Mammary epithelial cell (primary cell): Measurements from ENCODE around the gene PIK3C2G.

ENCODE experiments used
- EZH2 ChIP-seq: IDR thresholded peaks from 2 replicates; pipeline ENCODE4 v1.6.1; 2012; ENCODE audit warnings: low read length, inconsistent platforms, borderline replicate concordance
- TF ChIP-seq, protein P1 (sequence below), 2 donors: IDR thresholded peaks in 1 of 2; conservative IDR thresholded peaks in 1 of 2; 2 replicates each; pipeline ENCODE4 v1.5.1; 2011 to 2012; ENCODE audit warnings: inconsistent platforms in 2 of 2, low read length in 2 of 2, mild to moderate bottlenecking in 2 of 2, control low read depth in 1 of 2, low read depth in 1 of 2; ENCODE audit not compliant: insufficient read depth in 1 of 2; ENCODE audit errors: extremely low read depth in 1 of 2

DNA sequence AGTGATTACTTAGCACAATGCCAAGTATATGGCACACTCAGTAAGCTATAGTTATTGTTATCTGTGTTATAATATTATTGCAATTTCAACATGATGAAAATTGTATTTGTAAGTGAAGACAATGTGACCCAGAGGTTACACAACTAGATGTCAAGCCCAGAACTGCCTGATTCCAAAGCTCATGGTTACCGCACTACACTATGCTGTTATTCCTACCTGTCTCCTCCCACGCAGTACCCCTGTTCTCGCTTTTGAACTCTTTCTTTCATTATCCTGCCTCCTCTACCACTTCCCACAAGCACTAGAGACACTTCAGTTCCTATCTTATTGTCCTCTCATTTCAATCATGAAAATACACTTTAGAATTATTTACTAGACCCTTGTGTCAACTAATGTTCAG is 383.2 kb downstream of the PIK3C2G start:
- TF ChIP-seq, protein P1, sequence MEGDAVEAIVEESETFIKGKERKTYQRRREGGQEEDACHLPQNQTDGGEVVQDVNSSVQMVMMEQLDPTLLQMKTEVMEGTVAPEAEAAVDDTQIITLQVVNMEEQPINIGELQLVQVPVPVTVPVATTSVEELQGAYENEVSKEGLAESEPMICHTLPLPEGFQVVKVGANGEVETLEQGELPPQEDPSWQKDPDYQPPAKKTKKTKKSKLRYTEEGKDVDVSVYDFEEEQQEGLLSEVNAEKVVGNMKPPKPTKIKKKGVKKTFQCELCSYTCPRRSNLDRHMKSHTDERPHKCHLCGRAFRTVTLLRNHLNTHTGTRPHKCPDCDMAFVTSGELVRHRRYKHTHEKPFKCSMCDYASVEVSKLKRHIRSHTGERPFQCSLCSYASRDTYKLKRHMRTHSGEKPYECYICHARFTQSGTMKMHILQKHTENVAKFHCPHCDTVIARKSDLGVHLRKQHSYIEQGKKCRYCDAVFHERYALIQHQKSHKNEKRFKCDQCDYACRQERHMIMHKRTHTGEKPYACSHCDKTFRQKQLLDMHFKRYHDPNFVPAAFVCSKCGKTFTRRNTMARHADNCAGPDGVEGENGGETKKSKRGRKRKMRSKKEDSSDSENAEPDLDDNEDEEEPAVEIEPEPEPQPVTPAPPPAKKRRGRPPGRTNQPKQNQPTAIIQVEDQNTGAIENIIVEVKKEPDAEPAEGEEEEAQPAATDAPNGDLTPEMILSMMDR (conservative IDR thresholded peaks at IDR 0.05 in 1 of 2, IDR thresholded peaks at IDR 0.05 in 1 of 2; ENCODE audit: extremely low read depth in 1 of 2, insufficient read depth in 1 of 2, low read depth in 1 of 2, low read length in 2 of 2), result no peak
- no peak for TF ChIP-seq EZH2
